CD14-positive monocyte (primary cell): ENCODE data around the gene ABCC3. TPM values are rescaled to one million over a fixed set of nuclear protein-coding genes. Genes with fewer than 3 reads are reported as not detected.

ENCODE experiments used
- DNase-seq, 3 donors: peaks; one replicate each; pipeline ENCODE4 v3.0.0-alpha.2; 2011 to 2022
- H2AFZ ChIP-seq: 2 replicates; pipeline ENCODE4 v1.6.0; 2012; ENCODE audit warnings: mild to moderate bottlenecking, low read depth, low read length, inconsistent platforms; ENCODE audit not compliant: insufficient read depth, poor library complexity, severe bottlenecking
- H3K27ac ChIP-seq, 2 donors: 1 replicate in 1 of 2; 2 replicates in 1 of 2; pipeline ENCODE4 v1.5.1; 2012 to 2013; ENCODE audit warnings: low read length in 2 of 2, control low read depth in 1 of 2, inconsistent platforms in 1 of 2, low read depth in 1 of 2, mild to moderate bottlenecking in 1 of 2
- H3K27me3 ChIP-seq, 2 donors: one replicate each; pipeline versions ENCODE4 v1.6.0 to v1.6.1; 2011 to 2013; ENCODE audit warnings: low read length in 2 of 2; ENCODE audit not compliant: control insufficient read depth in 2 of 2, insufficient read depth in 2 of 2
- H3K36me3 ChIP-seq, 2 donors: replicated peaks in 1 of 2; 1 replicate in 1 of 2; 2 replicates in 1 of 2; pipeline versions ENCODE4 v1.5.1 to v1.6.1; 2012 to 2013; ENCODE audit warnings: low read length in 2 of 2, control low read depth in 1 of 2, inconsistent platforms in 1 of 2, mild to moderate bottlenecking in 1 of 2; ENCODE audit not compliant: insufficient read depth in 2 of 2, control insufficient read depth in 1 of 2
- H3K4me1 ChIP-seq, 2 donors: 1 replicate in 1 of 2; 2 replicates in 1 of 2; pipeline versions ENCODE4 v1.5.1 to v1.6.1; 2012 to 2013; ENCODE audit warnings: low read length in 2 of 2, control low read depth in 1 of 2, inconsistent platforms in 1 of 2, mild to moderate bottlenecking in 1 of 2, moderate library complexity in 1 of 2; ENCODE audit not compliant: insufficient read depth in 2 of 2, control insufficient read depth in 1 of 2
- H3K4me2 ChIP-seq: replicated peaks from 2 replicates; pipeline ENCODE3; 2012; ENCODE audit warnings: low read length, moderate library complexity, mild to moderate bottlenecking; ENCODE audit not compliant: poor library complexity, severe bottlenecking; ENCODE audit errors: extremely low read depth
- H3K4me3 ChIP-seq, 3 experiments: fragments of 200-600 bp in 1 of 3; sonication (generic) in 1 of 3; replicated peaks in 1 of 3; 1 replicate in 2 of 3; 2 replicates in 1 of 3; pipeline ENCODE4 v1.5.1; 2011 to 2013; ENCODE audit warnings: low read length in 3 of 3, mild to moderate bottlenecking in 3 of 3, control low read depth in 2 of 3, low read depth in 2 of 3, inconsistent platforms in 1 of 3, moderate library complexity in 1 of 3
- H3K79me2 ChIP-seq: 2 replicates; pipeline ENCODE4 v1.6.0; 2012; ENCODE audit warnings: mild to moderate bottlenecking, control low read depth, inconsistent platforms, low read length, moderate library complexity; ENCODE audit not compliant: insufficient read depth
- H3K9ac ChIP-seq: 2 replicates; pipeline ENCODE4 v1.6.0; 2017; ENCODE audit warnings: low read length, mild to moderate bottlenecking; ENCODE audit not compliant: insufficient read depth, poor library complexity, severe bottlenecking
- H3K9me3 ChIP-seq, 2 donors: replicated peaks in 1 of 2; 1 replicate in 1 of 2; 2 replicates in 1 of 2; pipeline versions ENCODE4 v1.5.1 to v1.6.1; 2012 to 2013; ENCODE audit warnings: low read length in 2 of 2, control low read depth in 1 of 2; ENCODE audit not compliant: control insufficient read depth in 1 of 2, insufficient read depth in 1 of 2
- H4K20me1 ChIP-seq: 2 replicates; pipeline ENCODE4 v1.6.0; 2012; ENCODE audit warnings: mild to moderate bottlenecking, low read length, control low read depth, moderate library complexity; ENCODE audit not compliant: insufficient read depth
- H3K27ac Mint-ChIP-seq, 7 donors: one replicate each; pipeline ENCODE4 v1.8.0; 2020; ENCODE audit warnings: mild to moderate bottlenecking in 7 of 7, mixed read lengths in 7 of 7, moderate library complexity in 6 of 7, inconsistent platforms in 2 of 7
- H3K27me3 Mint-ChIP-seq, 3 donors: one replicate each; pipeline ENCODE4 v1.8.0; 2021 to 2022; ENCODE audit warnings: low read depth in 3 of 3, mild to moderate bottlenecking in 3 of 3, mixed read lengths in 3 of 3, moderate library complexity in 3 of 3, inconsistent platforms in 1 of 3
- H3K36me3 Mint-ChIP-seq, 2 donors: one replicate each; pipeline ENCODE4 v1.8.0; 2020; ENCODE audit warnings: mixed read lengths in 2 of 2, inconsistent platforms in 1 of 2, mild to moderate bottlenecking in 1 of 2
- H3K4me1 Mint-ChIP-seq: one replicate; pipeline ENCODE4 v1.8.0; 2020; ENCODE audit warnings: mild to moderate bottlenecking, mixed read lengths
- H3K4me3 Mint-ChIP-seq, 2 donors: one replicate each; pipeline ENCODE4 v1.8.0; 2020; ENCODE audit warnings: mild to moderate bottlenecking in 2 of 2, mixed read lengths in 2 of 2, moderate library complexity in 1 of 2
- H3K9me3 Mint-ChIP-seq, 7 donors: one replicate each; pipeline ENCODE4 v1.8.0; 2020 to 2022; ENCODE audit warnings: mixed read lengths in 7 of 7, mild to moderate bottlenecking in 6 of 7, moderate library complexity in 6 of 7, inconsistent platforms in 2 of 7
- whole genome bisulfite sequencing: methylation state at CpG from one replicate; pipeline ENCODE4 v1.1.5; 2013; ENCODE audit warnings: missing lambda C conversion rate; ENCODE audit not compliant: insufficient coverage; 5-methylcytosine and 5-hydroxymethylcytosine counted together
- intact Hi-C, 2 donors: fragments of 100-400 bp; cut with micrococcal nuclease; formaldehyde crosslinking; loops; one replicate each; pipeline versions ENCODE4 v1.15.0 to v1.15.1; 2023
- polyA plus RNA-seq, 3 donors: library from polyadenylated mRNA; depleted of rRNA in 1 of 3; unstranded in 2 of 3; stranded (reverse) in 1 of 3; fragments of 300-500 nt in 2 of 3; fragments of >200 nt in 1 of 3; fragmentation: Illumina TruSeq in 2 of 3; gene quantifications; 1 replicate in 2 of 3; 2 replicates in 1 of 3; pipeline ENCODE4 v1.2.3, GENCODE V29; 2012 to 2021
- TF ChIP-seq, protein P1 (sequence below): fragments of 200-600 bp; IDR thresholded peaks from one replicate; pipeline ENCODE4 v1.8.0; 2022; ENCODE audit warnings: antibody characterized with exemption, mild to moderate bottlenecking

Gene ABCC3
- polyA plus RNA-seq, 3 donors, result 2.7 to 74.5 (median 11.4) TPM

DNA sequence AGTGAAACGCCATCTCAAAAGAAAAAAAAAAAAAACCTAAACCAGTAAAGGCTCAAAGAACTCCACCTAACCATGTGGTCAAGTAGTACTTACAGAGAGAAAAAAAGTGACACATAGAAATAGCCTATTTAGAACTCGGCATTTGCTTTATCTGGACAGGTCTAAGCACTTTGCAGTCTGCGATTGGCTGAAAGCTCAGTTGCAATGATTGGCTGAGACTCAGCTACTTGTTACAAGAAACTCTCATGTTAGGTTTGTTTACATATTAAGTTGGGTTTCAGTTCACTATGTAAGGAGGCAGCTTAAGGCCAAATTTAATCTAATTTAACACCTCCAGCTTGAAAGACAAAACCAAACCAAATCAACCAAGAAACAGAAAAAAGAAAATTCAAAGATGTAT, 19.1 kb downstream of the ABCC3 start:
- no peak overlapping the region for H2AFZ ChIP-seq
- H3K4me3 ChIP-seq, result no peak overlapping the region
- H3K79me2 ChIP-seq, result no peaks in the 10 kb centered on the region
- peaks cover 8 to 12% of the 10 kb centered on the region in 2 donors for H3K9me3 ChIP-seq
- no CpG with 5 or more reads among the region's 3 CpGs for WGBS
- no peaks in the 10 kb centered on the region for H4K20me1 ChIP-seq
- H3K9ac ChIP-seq, result no peak overlapping the region
- DNase-seq, result no peak
- H3K4me1 Mint-ChIP-seq, result no peaks in the 10 kb centered on the region
- no peak overlapping the region for H3K4me3 Mint-ChIP-seq
- peaks cover 0 to 18% (median 13%) of the 10 kb centered on the region in 7 donors for H3K9me3 Mint-ChIP-seq
- no peaks in the 10 kb centered on the region for H3K4me1 ChIP-seq
- no peak overlapping the region for H3K27ac ChIP-seq
- TF ChIP-seq, protein P1, sequence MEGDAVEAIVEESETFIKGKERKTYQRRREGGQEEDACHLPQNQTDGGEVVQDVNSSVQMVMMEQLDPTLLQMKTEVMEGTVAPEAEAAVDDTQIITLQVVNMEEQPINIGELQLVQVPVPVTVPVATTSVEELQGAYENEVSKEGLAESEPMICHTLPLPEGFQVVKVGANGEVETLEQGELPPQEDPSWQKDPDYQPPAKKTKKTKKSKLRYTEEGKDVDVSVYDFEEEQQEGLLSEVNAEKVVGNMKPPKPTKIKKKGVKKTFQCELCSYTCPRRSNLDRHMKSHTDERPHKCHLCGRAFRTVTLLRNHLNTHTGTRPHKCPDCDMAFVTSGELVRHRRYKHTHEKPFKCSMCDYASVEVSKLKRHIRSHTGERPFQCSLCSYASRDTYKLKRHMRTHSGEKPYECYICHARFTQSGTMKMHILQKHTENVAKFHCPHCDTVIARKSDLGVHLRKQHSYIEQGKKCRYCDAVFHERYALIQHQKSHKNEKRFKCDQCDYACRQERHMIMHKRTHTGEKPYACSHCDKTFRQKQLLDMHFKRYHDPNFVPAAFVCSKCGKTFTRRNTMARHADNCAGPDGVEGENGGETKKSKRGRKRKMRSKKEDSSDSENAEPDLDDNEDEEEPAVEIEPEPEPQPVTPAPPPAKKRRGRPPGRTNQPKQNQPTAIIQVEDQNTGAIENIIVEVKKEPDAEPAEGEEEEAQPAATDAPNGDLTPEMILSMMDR, result no peak
- peaks cover 5 to 13% (median 8%) of the 10 kb centered on the region in 3 donors for H3K27me3 Mint-ChIP-seq
- H3K36me3 Mint-ChIP-seq, result peaks cover 0 to 9% of the 10 kb centered on the region in 2 donors
- H3K4me2 ChIP-seq, result no peak overlapping the region
- intact Hi-C loops, result no loop called here
- no peaks in the 10 kb centered on the region for H3K36me3 ChIP-seq
- peaks cover 0 to 3% of the 10 kb centered on the region in 2 donors for H3K27me3 ChIP-seq
- H3K27ac Mint-ChIP-seq, result no peak overlapping the region

DNA sequence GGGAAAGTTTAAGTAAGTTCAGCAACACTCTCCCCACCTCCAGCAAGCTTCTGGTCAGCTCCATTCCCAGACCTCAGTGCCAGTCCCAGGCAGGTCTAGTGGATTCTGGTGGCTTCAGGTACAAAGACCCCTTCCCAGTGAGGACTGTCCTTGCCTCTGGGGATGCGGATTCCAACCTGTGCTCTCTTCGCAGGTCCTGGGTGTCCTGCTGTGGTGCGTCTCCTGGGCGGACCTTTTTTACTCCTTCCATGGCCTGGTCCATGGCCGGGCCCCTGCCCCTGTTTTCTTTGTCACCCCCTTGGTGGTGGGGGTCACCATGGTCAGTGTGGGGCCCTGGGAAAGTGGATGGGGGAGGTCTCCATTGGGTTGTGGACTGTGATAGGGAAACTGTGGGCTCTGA, 21.8 kb downstream of the ABCC3 start:
- Histone ChIP-seq H3K4me2 (no peak overlapping the region), H3K4me3 (no peak overlapping the region), H3K9me3 (peaks cover 8 to 12% of the 10 kb centered on the region in 2 donors), H3K27ac (no peak overlapping the region), H2AFZ (no peak overlapping the region), H3K79me2 (no peaks in the 10 kb centered on the region), H3K27me3 (peaks cover 0 to 1% of the 10 kb centered on the region in 2 donors), H3K4me1 (peaks cover 18 to 20% of the 10 kb centered on the region in 2 donors), H3K36me3 (no peaks in the 10 kb centered on the region), H3K9ac (no peak overlapping the region), H4K20me1 (no peaks in the 10 kb centered on the region)
- intact Hi-C loops, result no loop called here
- H3K9me3 Mint-ChIP-seq, result peaks cover 0 to 17% (median 10%) of the 10 kb centered on the region in 7 donors
- peaks cover 20% of the 10 kb centered on the region for H3K4me1 Mint-ChIP-seq
- H3K27me3 Mint-ChIP-seq, result peaks cover 5 to 11% (median 5%) of the 10 kb centered on the region in 3 donors
- H3K4me3 Mint-ChIP-seq, result no peak overlapping the region
- TF ChIP-seq, protein P1, result no peak
- no peak for DNase-seq
- no peak overlapping the region for H3K27ac Mint-ChIP-seq
- 100% methylated on average over 5 of the region's 5 CpGs for WGBS
- peaks cover 0 to 9% of the 10 kb centered on the region in 2 donors for H3K36me3 Mint-ChIP-seq
